Measurements from ENCODE around the gene EDRF1.

EDRF1 gene

DNA sequence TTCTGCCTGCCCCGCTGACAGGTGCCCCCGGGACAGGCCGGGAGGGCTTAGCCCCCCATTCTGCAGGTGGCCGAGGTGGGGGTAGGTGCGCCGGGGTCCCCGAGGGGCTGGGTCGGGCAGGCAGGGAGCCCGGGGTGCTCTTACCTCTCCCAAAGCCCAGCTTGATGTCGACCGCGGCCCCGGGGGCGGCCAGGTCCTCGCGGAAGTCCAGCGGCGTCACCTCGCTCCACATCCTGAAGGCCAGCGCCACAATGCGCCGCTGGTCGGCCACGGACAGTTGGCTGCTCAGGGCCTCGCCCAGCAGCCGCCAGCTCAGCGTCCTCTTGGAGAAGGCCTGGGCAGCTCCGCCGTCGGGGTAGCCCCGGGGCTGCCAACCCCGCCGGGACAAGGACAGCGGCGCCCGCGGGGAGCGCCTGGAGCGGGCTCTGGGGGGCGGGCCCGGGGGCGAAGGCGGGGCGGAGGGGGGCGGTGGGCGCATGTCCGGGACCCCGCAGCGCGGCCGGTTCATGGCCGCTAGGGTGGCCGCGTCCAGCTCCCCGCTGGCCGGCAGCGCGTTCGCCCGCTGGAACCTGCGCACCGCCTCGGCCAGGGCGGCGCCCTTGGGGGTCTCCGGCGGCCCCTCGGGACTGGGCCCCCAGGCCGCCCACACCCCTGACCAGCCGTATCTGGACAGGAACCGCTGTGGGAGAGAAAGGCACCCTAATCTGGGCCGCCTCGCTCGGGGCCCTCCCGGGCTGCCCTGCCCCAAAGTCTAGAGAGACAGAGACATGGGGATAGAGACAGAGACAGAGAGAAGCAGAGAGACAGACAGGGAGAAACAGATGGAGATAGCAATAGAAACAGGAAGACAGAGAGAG is 54.4 kb downstream of the EDRF1 start:
- H3K4me3 ChIP-seq (ENCODE audit: low read depth, low read length), result no peak overlapping the region
- CTCF ChIA-PET, result no interaction called here
- TF ChIP-seq, protein P1, sequence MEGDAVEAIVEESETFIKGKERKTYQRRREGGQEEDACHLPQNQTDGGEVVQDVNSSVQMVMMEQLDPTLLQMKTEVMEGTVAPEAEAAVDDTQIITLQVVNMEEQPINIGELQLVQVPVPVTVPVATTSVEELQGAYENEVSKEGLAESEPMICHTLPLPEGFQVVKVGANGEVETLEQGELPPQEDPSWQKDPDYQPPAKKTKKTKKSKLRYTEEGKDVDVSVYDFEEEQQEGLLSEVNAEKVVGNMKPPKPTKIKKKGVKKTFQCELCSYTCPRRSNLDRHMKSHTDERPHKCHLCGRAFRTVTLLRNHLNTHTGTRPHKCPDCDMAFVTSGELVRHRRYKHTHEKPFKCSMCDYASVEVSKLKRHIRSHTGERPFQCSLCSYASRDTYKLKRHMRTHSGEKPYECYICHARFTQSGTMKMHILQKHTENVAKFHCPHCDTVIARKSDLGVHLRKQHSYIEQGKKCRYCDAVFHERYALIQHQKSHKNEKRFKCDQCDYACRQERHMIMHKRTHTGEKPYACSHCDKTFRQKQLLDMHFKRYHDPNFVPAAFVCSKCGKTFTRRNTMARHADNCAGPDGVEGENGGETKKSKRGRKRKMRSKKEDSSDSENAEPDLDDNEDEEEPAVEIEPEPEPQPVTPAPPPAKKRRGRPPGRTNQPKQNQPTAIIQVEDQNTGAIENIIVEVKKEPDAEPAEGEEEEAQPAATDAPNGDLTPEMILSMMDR (IDR thresholded peaks at IDR 0.05; ENCODE audit: insufficient read depth, low read length, missing control alignments), result no peak
- no peak for DNase-seq (ENCODE audit: low read depth, low spot score)
- POLR2A ChIA-PET, result no interaction called here

DNA sequence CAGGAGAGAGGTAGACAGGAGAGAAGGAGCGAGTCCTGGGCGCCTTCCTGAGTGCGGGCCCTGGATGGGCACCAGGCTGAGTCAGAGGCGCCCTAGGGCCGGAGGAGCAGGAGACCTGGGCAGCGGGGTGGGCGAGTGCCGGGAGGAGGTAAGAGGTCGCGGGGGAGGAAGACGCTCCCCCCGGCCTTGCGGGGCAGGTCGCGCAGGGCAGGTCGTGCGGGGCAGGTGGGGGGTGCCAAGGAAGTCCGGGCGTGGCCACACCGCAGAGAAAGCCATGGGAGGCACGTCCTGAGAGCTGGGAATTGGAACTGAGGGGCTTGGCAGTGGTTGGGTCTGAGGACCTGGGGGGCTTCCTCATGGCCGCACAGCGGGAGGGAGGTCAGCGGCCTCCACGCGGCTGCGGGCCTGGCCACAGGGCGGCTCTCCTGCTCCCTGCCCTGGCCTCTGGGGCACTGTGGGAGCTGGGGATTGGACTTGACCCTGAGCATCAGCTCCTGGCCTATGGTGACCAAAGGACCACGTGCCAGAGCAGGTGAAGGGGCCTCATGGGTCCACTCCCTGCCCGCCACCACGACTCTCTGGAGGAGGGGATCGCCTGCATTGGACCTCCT is 55.2 kb downstream of the EDRF1 start:
- TF ChIP-seq, protein P1 (IDR thresholded peaks at IDR 0.05; ENCODE audit: insufficient read depth, low read length, missing control alignments), result no peak
- CTCF ChIA-PET, result interaction anchor here (0.8 kb wide), 1 partner anchor 9 kb away, joined by 3 read pairs; no protein-coding TSS in a partner anchor
- POLR2A ChIA-PET, result no interaction called here
- DNase-seq (ENCODE audit: low read depth, low spot score), result no peak
- no peak overlapping the region for H3K4me3 ChIP-seq (ENCODE audit: low read depth, low read length)

DNA sequence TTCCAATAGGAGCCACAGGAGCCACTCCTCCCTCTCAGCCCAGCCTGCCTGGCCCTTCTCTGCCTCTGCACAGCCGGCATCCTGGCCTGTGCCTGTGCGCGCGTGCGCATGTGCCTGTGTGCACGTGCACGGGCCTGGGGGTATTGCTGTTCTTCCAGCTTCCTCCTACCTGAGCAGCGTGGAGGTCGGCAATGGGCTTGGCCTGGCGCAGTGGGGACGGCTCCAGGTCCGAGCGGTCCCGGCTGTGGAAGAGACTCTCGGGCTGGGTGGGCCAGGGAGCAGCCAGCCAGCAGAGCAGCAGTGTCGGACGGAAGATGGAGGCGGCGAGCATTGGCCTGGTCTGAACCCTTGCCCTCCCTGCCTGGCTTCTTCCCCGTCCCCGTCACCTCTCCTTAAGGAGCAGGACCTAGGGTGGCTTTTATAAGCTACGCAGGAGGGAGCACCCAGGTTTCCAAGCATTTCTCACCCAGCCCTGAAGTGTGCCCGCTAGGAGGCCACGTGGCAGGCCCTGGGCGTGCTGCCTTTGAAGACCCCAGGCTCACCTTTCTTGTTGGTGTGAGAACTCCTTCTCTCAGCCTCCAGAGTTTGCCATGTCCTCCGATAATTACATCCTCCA is 56.1 kb downstream of the EDRF1 start, which contains the start of gene MMP21:
TSS of gene MMP21 (minus strand) at position 331 of the 616 bp plus-strand sequence. CDS start at position 331, 0 bp downstream.
- ChIA-PET CTCF (no interaction called here), POLR2A (no interaction called here)
- no peak for DNase-seq (ENCODE audit: low read depth, low spot score)
- H3K4me3 ChIP-seq (ENCODE audit: low read depth, low read length), result no peak within 1 kb of the TSS
- TF ChIP-seq, protein P1 (IDR thresholded peaks at IDR 0.05; ENCODE audit: insufficient read depth, low read length, missing control alignments), result no peak

DNA sequence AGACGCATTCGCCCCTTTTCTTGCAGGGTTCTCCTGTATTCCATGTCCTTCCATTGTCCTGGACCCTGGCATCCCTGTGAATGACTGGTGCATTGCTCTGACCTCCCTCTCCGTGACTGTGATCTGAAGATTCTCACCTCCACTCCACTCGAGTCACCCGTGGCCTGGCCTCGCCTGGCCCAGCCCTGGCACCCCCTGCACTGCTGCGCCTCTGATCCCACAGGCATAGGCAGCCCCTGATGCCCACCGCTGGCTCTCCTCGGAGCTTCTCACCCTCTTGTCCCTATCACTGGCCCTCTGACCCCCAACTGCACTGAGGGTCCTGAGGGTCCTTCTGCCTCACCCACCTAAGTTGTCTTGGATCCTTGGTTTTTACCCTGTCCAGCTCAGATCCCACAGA is 58.3 kb downstream of the EDRF1 start:
- POLR2A ChIA-PET, result no interaction called here
- CTCF ChIA-PET, result no interaction called here
- DNase-seq (ENCODE audit: low read depth, low spot score), result no peak
- TF ChIP-seq, protein P1 (IDR thresholded peaks at IDR 0.05; ENCODE audit: insufficient read depth, low read length, missing control alignments), result no peak
- no peak overlapping the region for H3K4me3 ChIP-seq (ENCODE audit: low read depth, low read length)

DNA sequence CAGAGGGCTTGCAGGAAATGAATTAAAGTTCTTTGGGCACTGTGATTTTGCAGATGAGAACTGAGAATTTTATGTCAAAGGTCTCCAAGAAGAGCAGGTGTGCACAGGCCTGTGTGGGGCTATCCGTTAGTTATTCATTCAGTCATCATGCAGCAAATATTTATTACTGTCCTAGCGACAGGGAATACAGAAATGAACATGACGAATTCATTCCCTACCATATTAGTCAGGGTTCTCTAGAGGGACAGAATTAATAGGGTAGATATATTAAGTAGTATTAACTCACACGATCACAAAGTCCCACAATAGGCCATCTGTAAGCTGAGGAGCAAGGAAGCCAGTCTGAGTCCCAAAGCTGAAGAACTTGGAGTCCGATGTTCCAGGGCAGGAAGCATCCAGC is 59.0 kb downstream of the EDRF1 start:
- DNase-seq (ENCODE audit: low read depth, low spot score), result no peak
- H3K4me3 ChIP-seq (ENCODE audit: low read depth, low read length), result no peak overlapping the region
- CTCF ChIA-PET, result no interaction called here
- TF ChIP-seq, protein P1 (IDR thresholded peaks at IDR 0.05; ENCODE audit: insufficient read depth, low read length, missing control alignments), result no peak
- POLR2A ChIA-PET, result no interaction called here

Measured in AG04449 (cell line).